ENCODE measurements around the gene ADO. TPM values are rescaled to one million over a fixed set of nuclear protein-coding genes. Genes with fewer than 3 reads are reported as not detected.

ADO gene
- total RNA-seq, 6 experiments from 2014 or later = 13.7 to 19.2 (median 16.5) TPM

- Mint-ChIP-seq H3K9me3 (no peaks in the 10 kb centered on the region), H3K4me3 (no peak overlapping the region), H3K4me1 (ENCODE audit: low read depth) (peaks cover 6% of the 10 kb centered on the region; the same call in 1 of the 2 replicates), H3K27ac (no peak overlapping the region), H3K36me3 (ENCODE audit: low read depth) (no peaks in the 10 kb centered on the region), H3K27me3 (ENCODE audit: insufficient read depth) (peaks cover 10% of the 10 kb centered on the region)
- DNase-seq = no peak
- TF ChIP-seq, protein P1, sequence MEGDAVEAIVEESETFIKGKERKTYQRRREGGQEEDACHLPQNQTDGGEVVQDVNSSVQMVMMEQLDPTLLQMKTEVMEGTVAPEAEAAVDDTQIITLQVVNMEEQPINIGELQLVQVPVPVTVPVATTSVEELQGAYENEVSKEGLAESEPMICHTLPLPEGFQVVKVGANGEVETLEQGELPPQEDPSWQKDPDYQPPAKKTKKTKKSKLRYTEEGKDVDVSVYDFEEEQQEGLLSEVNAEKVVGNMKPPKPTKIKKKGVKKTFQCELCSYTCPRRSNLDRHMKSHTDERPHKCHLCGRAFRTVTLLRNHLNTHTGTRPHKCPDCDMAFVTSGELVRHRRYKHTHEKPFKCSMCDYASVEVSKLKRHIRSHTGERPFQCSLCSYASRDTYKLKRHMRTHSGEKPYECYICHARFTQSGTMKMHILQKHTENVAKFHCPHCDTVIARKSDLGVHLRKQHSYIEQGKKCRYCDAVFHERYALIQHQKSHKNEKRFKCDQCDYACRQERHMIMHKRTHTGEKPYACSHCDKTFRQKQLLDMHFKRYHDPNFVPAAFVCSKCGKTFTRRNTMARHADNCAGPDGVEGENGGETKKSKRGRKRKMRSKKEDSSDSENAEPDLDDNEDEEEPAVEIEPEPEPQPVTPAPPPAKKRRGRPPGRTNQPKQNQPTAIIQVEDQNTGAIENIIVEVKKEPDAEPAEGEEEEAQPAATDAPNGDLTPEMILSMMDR (IDR thresholded peaks at IDR 0.05) = no peak
These were observed 9.4 kb upstream of the ADO start for GRCh38 chr10:62795100-62795499.

- Mint-ChIP-seq H3K9me3 (no peaks in the 10 kb centered on the region), H3K4me3 (no peak overlapping the region), H3K36me3 (ENCODE audit: low read depth) (no peaks in the 10 kb centered on the region), H3K4me1 (ENCODE audit: low read depth) (peaks cover 6% of the 10 kb centered on the region; the same call in 1 of the 2 replicates), H3K27me3 (ENCODE audit: insufficient read depth) (peaks cover 16% of the 10 kb centered on the region), H3K27ac (no peak overlapping the region)
- TF ChIP-seq, protein P1 (IDR thresholded peaks at IDR 0.05) = no peak
- DNase-seq = no peak
These were observed 8.8 kb upstream of the ADO start for GRCh38 chr10:62795762-62796161.

DNA sequence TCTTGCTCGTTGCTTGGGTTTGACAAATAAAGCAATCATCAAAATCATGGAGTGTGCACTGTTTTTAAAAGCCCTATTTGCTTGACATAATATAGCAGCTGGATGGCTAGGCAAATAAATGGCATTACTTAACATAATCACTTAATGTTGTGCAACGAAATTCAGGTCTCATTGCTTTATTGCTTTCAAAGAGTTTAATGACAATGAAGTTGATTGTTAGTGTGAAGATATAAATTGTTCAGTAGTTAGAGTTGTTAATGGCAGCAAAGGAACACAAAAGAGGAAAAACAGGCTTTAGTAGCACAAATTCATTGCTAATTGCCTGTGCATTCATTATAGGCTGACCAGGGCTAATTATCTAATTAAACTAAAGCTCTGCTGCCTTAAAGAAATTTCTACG lies 7.6 kb upstream of the ADO start:
- DNase-seq = no peak
- no peak overlapping the region for H3K4me3 Mint-ChIP-seq
- no peaks in the 10 kb centered on the region for H3K36me3 Mint-ChIP-seq (ENCODE audit: low read depth)
- H3K9me3 Mint-ChIP-seq = no peaks in the 10 kb centered on the region
- peaks cover 16% of the 10 kb centered on the region for H3K27me3 Mint-ChIP-seq (ENCODE audit: insufficient read depth)
- no peak overlapping the region for H3K27ac Mint-ChIP-seq
- H3K4me1 Mint-ChIP-seq (ENCODE audit: low read depth) = peaks cover 6% of the 10 kb centered on the region; the same call in 1 of the 2 replicates
- TF ChIP-seq, protein P1 (IDR thresholded peaks at IDR 0.05) = no peak

GRCh38 chr10:62801871-62802270 lies 2.6 kb upstream of the ADO start:
- Mint-ChIP-seq H3K4me3 (no peak overlapping the region), H3K36me3 (ENCODE audit: low read depth) (no peaks in the 10 kb centered on the region), H3K27me3 (ENCODE audit: insufficient read depth) (peaks cover 11% of the 10 kb centered on the region), H3K27ac (no peak overlapping the region), H3K9me3 (no peaks in the 10 kb centered on the region), H3K4me1 (ENCODE audit: low read depth) (peaks cover 18% of the 10 kb centered on the region)
- TF ChIP-seq, protein P1 (IDR thresholded peaks at IDR 0.05) = no peak
- no peak for DNase-seq

DNA sequence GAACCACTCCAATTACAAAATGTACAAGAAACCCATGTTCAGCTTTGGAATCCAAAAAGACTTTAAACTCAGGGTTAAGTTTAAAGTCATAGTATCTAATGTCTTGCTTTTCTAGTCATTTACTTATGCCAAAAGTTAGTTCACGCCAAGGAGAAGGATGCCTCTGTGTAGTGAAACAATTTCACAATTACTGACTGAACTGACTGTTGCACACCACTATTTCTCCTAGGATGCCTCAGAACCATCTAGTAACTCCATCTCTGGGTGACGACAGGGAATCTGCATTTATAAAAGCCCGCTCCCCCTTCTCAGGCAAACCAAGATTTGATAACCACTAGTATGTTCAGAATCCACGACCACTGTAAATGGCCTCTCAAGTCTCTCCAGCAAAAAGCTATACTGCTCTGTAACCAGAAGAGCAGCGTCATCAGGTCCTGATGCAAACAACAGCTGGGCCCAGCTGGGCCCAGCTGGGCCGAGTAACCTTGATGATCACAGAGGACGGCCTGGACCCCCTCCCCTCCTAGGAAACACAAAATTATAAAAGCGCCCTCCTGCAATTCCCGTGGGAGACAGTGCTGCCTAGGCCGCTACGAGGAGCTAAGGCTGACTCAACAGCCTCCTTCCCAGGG lies 680 bp upstream of the ADO start:
- peaks cover 4% of the 10 kb centered on the region for H3K36me3 Mint-ChIP-seq (ENCODE audit: low read depth)
- H3K4me1 Mint-ChIP-seq (ENCODE audit: low read depth) = peaks cover 38% of the 10 kb centered on the region
- H3K27me3 Mint-ChIP-seq (ENCODE audit: insufficient read depth) = peaks cover 9% of the 10 kb centered on the region; the same call in 1 of the 2 replicates
- DNase-seq = no peak
- H3K27ac Mint-ChIP-seq = peak overlapping the region; percentile 99
- peak overlapping the region; percentile 94 for H3K4me3 Mint-ChIP-seq
- TF ChIP-seq, protein P1 (IDR thresholded peaks at IDR 0.05) = no peak
- H3K9me3 Mint-ChIP-seq = no peaks in the 10 kb centered on the region

Measured in HFFc6 (cell line).